ENCODE data around the gene TRPM5. TPM values are rescaled to one million over a fixed set of nuclear protein-coding genes. Genes with fewer than 3 reads are reported as not detected.

TRPM5 gene
- total RNA-seq, 4 donors from 2014 or later: not detected

DNA sequence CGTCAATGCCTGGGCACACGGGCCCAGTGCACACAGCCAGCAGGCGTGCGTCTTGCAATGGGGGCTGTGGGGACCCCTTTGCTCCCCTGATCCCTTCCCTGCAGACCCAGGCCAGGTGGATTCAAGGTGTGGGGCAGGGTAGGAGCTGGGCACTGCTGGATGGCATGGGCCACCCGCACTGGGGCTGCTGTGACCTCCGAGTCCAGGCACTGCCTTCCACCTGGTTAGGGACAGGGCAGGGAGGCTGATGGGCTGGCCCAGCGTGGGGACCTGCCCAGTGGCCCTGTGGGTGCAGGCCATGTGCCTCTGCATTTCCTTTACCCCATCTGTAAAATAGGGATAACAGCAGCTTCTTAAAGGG, 23.4 kb upstream of the TRPM5 start:
- 70% methylated on average over 3 of the region's 7 CpGs; no CpG with 5 or more reads in 1 of the 2 donors for WGBS, 2 donors
- DNase-seq: no peak
- no peak for TF ChIP-seq POLR2A (IDR thresholded peaks at IDR 0.05)
- TF ChIP-seq, protein P1, sequence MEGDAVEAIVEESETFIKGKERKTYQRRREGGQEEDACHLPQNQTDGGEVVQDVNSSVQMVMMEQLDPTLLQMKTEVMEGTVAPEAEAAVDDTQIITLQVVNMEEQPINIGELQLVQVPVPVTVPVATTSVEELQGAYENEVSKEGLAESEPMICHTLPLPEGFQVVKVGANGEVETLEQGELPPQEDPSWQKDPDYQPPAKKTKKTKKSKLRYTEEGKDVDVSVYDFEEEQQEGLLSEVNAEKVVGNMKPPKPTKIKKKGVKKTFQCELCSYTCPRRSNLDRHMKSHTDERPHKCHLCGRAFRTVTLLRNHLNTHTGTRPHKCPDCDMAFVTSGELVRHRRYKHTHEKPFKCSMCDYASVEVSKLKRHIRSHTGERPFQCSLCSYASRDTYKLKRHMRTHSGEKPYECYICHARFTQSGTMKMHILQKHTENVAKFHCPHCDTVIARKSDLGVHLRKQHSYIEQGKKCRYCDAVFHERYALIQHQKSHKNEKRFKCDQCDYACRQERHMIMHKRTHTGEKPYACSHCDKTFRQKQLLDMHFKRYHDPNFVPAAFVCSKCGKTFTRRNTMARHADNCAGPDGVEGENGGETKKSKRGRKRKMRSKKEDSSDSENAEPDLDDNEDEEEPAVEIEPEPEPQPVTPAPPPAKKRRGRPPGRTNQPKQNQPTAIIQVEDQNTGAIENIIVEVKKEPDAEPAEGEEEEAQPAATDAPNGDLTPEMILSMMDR (IDR thresholded peaks at IDR 0.05): no peak
- Histone ChIP-seq H3K27me3 (peaks cover 0 to 11% (median 0%) of the 10 kb centered on the region in 4 donors), H3K4me3 (no peak overlapping the region), H3K27ac (no peak overlapping the region), H3K9me3 (no peaks in the 10 kb centered on the region), H3K36me3 (no peaks in the 10 kb centered on the region), H3K4me1 (peaks cover 0 to 12% (median 0%) of the 10 kb centered on the region in 3 donors)
- intact Hi-C loops (cut with DNase I): no loop called here

DNA sequence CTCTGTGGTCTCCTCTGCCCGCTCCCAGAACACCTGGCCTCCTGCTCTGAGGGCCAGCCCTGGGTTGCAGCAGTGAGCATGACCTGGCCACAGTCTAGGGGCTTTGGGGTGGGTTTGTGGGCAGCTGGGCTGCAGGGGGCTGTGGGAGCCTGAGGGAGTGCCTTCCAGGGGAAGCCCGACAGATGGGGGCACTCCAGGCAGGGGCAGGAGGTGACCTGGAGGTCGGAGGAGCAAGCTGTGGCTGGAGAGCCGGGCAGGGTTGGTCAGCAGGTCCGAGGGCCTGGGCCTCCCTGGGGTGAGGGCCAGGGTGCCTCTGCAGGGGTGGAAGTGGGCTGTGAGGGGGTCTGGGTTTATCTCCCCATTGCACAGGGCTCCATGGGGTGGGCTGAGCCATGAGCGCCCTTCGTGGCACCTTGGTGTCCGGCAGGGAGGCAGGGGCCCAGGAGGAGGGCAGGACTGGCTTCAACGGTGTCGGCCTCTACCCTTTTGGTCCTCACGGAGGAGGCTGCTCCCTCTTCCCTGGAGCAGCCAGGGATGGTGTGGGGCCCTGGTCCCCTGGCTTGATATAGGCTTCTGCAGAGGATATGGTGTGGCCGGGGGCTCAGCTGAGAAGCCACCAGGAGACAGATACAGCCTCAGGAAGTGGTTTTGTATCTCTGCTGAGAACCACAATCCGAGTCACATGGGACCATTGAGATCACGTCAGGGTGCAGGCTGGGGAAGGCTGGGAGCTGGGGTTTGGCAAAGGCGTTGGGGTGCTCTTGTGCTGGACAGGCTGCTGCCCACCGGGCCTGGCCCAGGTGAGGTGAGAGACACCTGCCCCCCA, 22.8 kb upstream of the TRPM5 start:
- no peak overlapping the region for H3K27ac ChIP-seq
- 100% methylated on average over 2 of the region's 16 CpGs; no CpG with 5 or more reads in 1 of the 2 donors for WGBS, 2 donors
- intact Hi-C loops (cut with DNase I): no loop called here
- H3K4me3 ChIP-seq: no peak overlapping the region
- H3K9me3 ChIP-seq: no peaks in the 10 kb centered on the region
- H3K27me3 ChIP-seq: peaks cover 0 to 11% (median 0%) of the 10 kb centered on the region in 4 donors
- H3K36me3 ChIP-seq: no peaks in the 10 kb centered on the region
- TF ChIP-seq, protein P1 (IDR thresholded peaks at IDR 0.05): no peak
- no peak for TF ChIP-seq POLR2A (IDR thresholded peaks at IDR 0.05)
- no peak for DNase-seq
- H3K4me1 ChIP-seq: peaks cover 0 to 12% (median 0%) of the 10 kb centered on the region in 3 donors

DNA sequence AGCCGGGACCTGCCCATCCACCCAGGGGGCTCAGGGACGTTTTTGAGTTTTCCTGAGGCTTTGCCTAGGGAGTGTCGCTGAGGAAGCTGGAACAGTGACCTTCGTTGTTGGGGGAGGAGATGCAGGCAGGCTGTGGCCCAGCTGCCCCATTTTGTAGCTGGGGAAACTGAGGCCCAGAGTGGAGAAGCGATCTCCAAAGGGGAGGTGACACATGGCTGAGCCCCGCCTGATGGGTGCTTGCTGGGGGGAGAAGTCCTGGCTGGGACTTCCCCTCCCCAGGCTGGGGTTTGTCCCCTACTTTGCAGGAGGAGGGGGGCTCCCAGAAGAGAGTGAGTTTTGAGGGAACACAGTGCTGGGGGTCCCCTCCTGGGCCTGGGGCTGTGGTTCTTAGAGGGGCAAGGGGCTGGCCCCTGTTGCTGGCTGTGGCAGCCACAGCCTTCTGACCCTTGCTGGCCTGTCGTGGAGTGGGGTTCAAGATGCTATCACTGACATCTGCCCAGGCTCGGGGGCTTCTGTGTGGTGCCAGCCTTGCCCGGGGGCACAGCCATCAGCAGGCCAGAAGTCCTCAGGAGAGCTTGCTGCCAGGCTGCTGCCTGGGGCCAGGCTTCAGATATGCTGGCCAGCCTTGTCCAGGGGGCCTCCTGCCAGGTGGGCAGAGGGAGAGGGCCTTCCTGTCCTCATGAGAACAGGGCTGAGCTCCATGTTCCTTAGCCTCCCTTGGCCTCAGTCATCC, 21.9 kb upstream of the TRPM5 start:
- TF ChIP-seq, protein P1 (IDR thresholded peaks at IDR 0.05): no peak
- TF ChIP-seq POLR2A (IDR thresholded peaks at IDR 0.05): no peak
- Histone ChIP-seq H3K9me3 (no peaks in the 10 kb centered on the region), H3K4me3 (no peak overlapping the region), H3K4me1 (peaks cover 0 to 12% (median 0%) of the 10 kb centered on the region in 3 donors), H3K27me3 (peaks cover 0 to 10% (median 0%) of the 10 kb centered on the region in 4 donors), H3K27ac (no peak overlapping the region), H3K36me3 (no peaks in the 10 kb centered on the region)
- no peak for DNase-seq
- WGBS, 2 donors: no CpG with 5 or more reads among the region's 9 CpGs
- intact Hi-C loops (cut with DNase I): no loop called here

DNA sequence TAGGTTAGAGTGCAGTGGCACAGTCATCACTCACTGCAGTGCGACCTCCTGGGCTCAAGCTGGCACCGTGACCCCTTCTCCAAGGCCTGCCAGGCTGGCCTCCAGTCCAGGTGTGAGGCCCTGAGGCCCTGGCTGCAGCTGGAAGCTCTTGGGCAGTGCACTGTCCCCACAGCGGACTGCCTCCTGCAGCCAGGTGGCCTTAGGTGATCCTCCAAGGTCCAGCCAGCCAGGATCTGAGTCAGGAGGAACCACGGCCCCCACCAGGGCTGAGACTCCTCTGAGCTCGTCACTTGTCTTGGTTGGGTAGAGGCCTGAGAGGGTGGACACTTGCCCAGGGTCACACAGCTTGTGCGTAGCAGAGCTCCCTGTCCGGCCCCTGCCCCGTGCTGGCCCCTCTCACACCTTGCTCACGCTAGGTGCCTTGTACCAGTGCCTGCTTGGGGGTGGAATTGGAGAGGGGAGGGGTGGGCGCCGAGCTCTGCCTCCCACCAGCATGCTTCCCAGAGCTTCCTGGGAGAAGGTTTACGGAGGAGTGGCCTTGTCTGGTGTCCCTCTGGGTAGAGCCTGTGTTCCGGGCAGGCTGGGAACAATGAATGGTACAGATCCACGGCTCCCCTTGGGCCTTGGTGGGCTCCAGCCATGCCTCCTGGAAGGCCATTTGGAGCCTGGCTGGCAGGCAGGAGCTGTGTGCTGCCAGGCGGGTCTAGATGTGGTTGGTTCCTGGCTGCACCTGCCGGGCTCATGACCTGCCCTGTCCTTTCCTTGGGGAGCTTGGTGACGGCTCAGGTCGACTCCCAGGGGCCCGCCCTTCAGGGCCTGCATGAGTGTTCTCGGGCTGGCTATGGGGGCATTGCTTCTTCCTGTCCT, 21.1 kb upstream of the TRPM5 start:
- no peak for DNase-seq
- 92 to 100% methylated on average over 1 to 4 of the region's 20 CpGs for WGBS, 2 donors
- peaks cover 0 to 12% (median 0%) of the 10 kb centered on the region in 3 donors for H3K4me1 ChIP-seq
- intact Hi-C loops (cut with DNase I): no loop called here
- no peaks in the 10 kb centered on the region for H3K36me3 ChIP-seq
- H3K27me3 ChIP-seq: peaks cover 0 to 2% (median 0%) of the 10 kb centered on the region in 4 donors
- no peak overlapping the region for H3K27ac ChIP-seq
- no peak overlapping the region for H3K4me3 ChIP-seq
- H3K9me3 ChIP-seq: no peaks in the 10 kb centered on the region
- TF ChIP-seq, protein P1 (IDR thresholded peaks at IDR 0.05): no peak
- no peak for TF ChIP-seq POLR2A (IDR thresholded peaks at IDR 0.05)

Data from esophagus squamous epithelium (tissue), 5 donors.